ENCODE results near the gene SDC3. TPM values are rescaled to one million over a fixed set of nuclear protein-coding genes. Genes with fewer than 3 reads are reported as not detected.

Gene SDC3
- polyA plus RNA-seq, 1 experiment, result 18.0 TPM

GRCh38 chr1:30845904-30846290, 62.7 kb downstream of the SDC3 start:
- Histone ChIP-seq H3K36me3 (ENCODE audit: control insufficient read depth, insufficient read depth, low read length) (no peaks in the 10 kb centered on the region), H3K27me3 (ENCODE audit: control insufficient read depth, insufficient read depth, low read length) (peaks cover 16% of the 10 kb centered on the region), H3K4me3 (ENCODE audit: low read depth, low read length) (no peak overlapping the region)
- no peak for TF ChIP-seq CTCF (IDR thresholded peaks at IDR 0.05; ENCODE audit: insufficient read depth, low read depth, low read length)
- no peak for DNase-seq (ENCODE audit: low read depth)
- ChIA-PET CTCF (interaction anchor here (1.2 to 3.2 kb wide), 2 partner anchors 44 to 65 kb away, joined by 3 to 9 read pairs; no protein-coding TSS in a partner anchor), POLR2A (no interaction called here)

- TF ChIP-seq CTCF (IDR thresholded peaks at IDR 0.05; ENCODE audit: insufficient read depth, low read depth, low read length), result no peak
- peaks cover 15% of the 10 kb centered on the region for H3K27me3 ChIP-seq (ENCODE audit: control insufficient read depth, insufficient read depth, low read length)
- H3K4me3 ChIP-seq (ENCODE audit: low read depth, low read length), result no peak overlapping the region
- CTCF ChIA-PET, result interaction anchor here (1.2 kb wide), 1 partner anchor 66 kb away, joined by 3 read pairs; no protein-coding TSS in a partner anchor
- POLR2A ChIA-PET, result no interaction called here
- DNase-seq (ENCODE audit: low read depth), result no peak
- H3K36me3 ChIP-seq (ENCODE audit: control insufficient read depth, insufficient read depth, low read length), result no peaks in the 10 kb centered on the region
Measured at GRCh38 chr1:30845237-30845903, 63.2 kb downstream of the SDC3 start.

- DNase-seq (ENCODE audit: low read depth), result no peak
- TF ChIP-seq CTCF (IDR thresholded peaks at IDR 0.05; ENCODE audit: insufficient read depth, low read depth, low read length), result no peak
- CTCF ChIA-PET, result no interaction called here
- H3K27me3 ChIP-seq (ENCODE audit: control insufficient read depth, insufficient read depth, low read length), result peaks cover 15% of the 10 kb centered on the region
- H3K36me3 ChIP-seq (ENCODE audit: control insufficient read depth, insufficient read depth, low read length), result no peaks in the 10 kb centered on the region
- H3K4me3 ChIP-seq (ENCODE audit: low read depth, low read length), result no peak overlapping the region
- POLR2A ChIA-PET, result no interaction called here
Measured at GRCh38 chr1:30844631-30845030, 63.9 kb downstream of the SDC3 start.

- no peak for DNase-seq (ENCODE audit: low read depth)
- no peak overlapping the region for H3K4me3 ChIP-seq (ENCODE audit: low read depth, low read length)
- TF ChIP-seq CTCF (IDR thresholded peaks at IDR 0.05; ENCODE audit: insufficient read depth, low read depth, low read length), result no peak
- peaks cover 14% of the 10 kb centered on the region for H3K27me3 ChIP-seq (ENCODE audit: control insufficient read depth, insufficient read depth, low read length)
- H3K36me3 ChIP-seq (ENCODE audit: control insufficient read depth, insufficient read depth, low read length), result no peaks in the 10 kb centered on the region
- CTCF ChIA-PET, result interaction anchor here (0.7 to 1.2 kb wide), 3 partner anchors 21 to 338 kb away, joined by 3 read pairs; no protein-coding TSS in a partner anchor
- POLR2A ChIA-PET, result no interaction called here
Measured at GRCh38 chr1:30842697-30843354, 65.7 kb downstream of the SDC3 start.

- CTCF ChIA-PET, result interaction anchor here (0.7 to 1.0 kb wide), 3 partner anchors 9 to 16 kb away, joined by 3 to 4 read pairs (median 4); no protein-coding TSS in a partner anchor
Measured at GRCh38 chr1:30840904-30841598, 67.5 kb downstream of the SDC3 start.

More at GRCh38 chr1:30840904-30841598, 67.5 kb downstream of the SDC3 start:
- H3K4me3 ChIP-seq (ENCODE audit: low read depth, low read length), result no peak overlapping the region
- POLR2A ChIA-PET, result interaction anchor here (0.5 kb wide), 1 partner anchor 28 kb away, joined by 5 read pairs; no protein-coding TSS in a partner anchor
- no peak for DNase-seq (ENCODE audit: low read depth)
- TF ChIP-seq CTCF (IDR thresholded peaks at IDR 0.05; ENCODE audit: insufficient read depth, low read depth, low read length), result no peak
- peaks cover 16% of the 10 kb centered on the region for H3K27me3 ChIP-seq (ENCODE audit: control insufficient read depth, insufficient read depth, low read length)
- no peaks in the 10 kb centered on the region for H3K36me3 ChIP-seq (ENCODE audit: control insufficient read depth, insufficient read depth, low read length)
